HCEC 1CT (cell line): ENCODE results near the gene PRSS57.
"Not testable (repeated sequence)": the region's sequence is repeated elsewhere in the genome, so short reads cannot be mapped to it uniquely, and the experiment has no call there.

Experiments used
- DNase-seq: peaks from one replicate; pipeline ENCODE4 v3.0.0-alpha.2; 2017

Gene PRSS57

GRCh38 chr19:666985-667573 lies 28.2 kb downstream of the PRSS57 start:
- not testable (repeated sequence) for DNase-seq

- DNase-seq: peak; percentile 38
These were observed 30.3 kb downstream of the PRSS57 start for GRCh38 chr19:664913-665443.

- DNase-seq: no peak
These were observed 31.6 kb downstream of the PRSS57 start for GRCh38 chr19:663682-664117.

- DNase-seq: peak; percentile 90
These were observed 32.1 kb downstream of the PRSS57 start, which contains the start of gene RNF126 for GRCh38 chr19:662962-663681. TSS of gene RNF126 (minus strand) at chr19:663214. CDS start at chr19:663121, 93 bp downstream.

GRCh38 chr19:662207-662961 lies 32.9 kb downstream of the PRSS57 start:
- no peak for DNase-seq

- no peak for DNase-seq
These were observed 33.6 kb downstream of the PRSS57 start for GRCh38 chr19:661427-662196.

- DNase-seq: no peak
These were observed 34.3 kb downstream of the PRSS57 start for GRCh38 chr19:660793-661426.

- DNase-seq: no peak
These were observed 36.1 kb downstream of the PRSS57 start for GRCh38 chr19:658916-659839.

GRCh38 chr19:658059-658839 lies 37.0 kb downstream of the PRSS57 start:
- no peak for DNase-seq

GRCh38 chr19:657611-658010 lies 37.6 kb downstream of the PRSS57 start:
- DNase-seq: no peak

- no peak for DNase-seq
These were observed 38.3 kb downstream of the PRSS57 start for GRCh38 chr19:656751-657559.

GRCh38 chr19:655691-656090 lies 39.6 kb downstream of the PRSS57 start:
- DNase-seq: no peak

- no peak for DNase-seq
These were observed 41.8 kb downstream of the PRSS57 start for GRCh38 chr19:653425-653824.

- no peak for DNase-seq
These were observed 42.5 kb downstream of the PRSS57 start for GRCh38 chr19:652467-653389.

- DNase-seq: no peak
These were observed 43.3 kb downstream of the PRSS57 start for GRCh38 chr19:651991-652390.

- no peak for DNase-seq
These were observed 44.0 kb downstream of the PRSS57 start for GRCh38 chr19:651114-651818.

GRCh38 chr19:650121-650520 lies 45.1 kb downstream of the PRSS57 start:
- DNase-seq: no peak
